SU-DHL-6 (cell line): ENCODE data around the gene WFIKKN1.

Source experiments
- H2AFZ ChIP-seq: fragments of 200-600 bp; sonication (generic); 2 replicates; pipeline ENCODE4 v1.6.1; 2014; ENCODE audit warnings: low read depth, mild to moderate bottlenecking, moderate library complexity, mixed read lengths, antibody characterized with exemption, low read length; ENCODE audit not compliant: severe bottlenecking
- H3F3A ChIP-seq: fragments of 200-600 bp; shearing (Covaris generic); 2 replicates; pipeline ENCODE4 v1.6.0; 2016; ENCODE audit warnings: antibody characterized with exemption, mild to moderate bottlenecking; ENCODE audit not compliant: insufficient read depth
- H3K27ac ChIP-seq: fragments of 200-600 bp; sonication (generic); 2 replicates; pipeline ENCODE4 v1.5.1; 2016; ENCODE audit warnings: low read depth, mild to moderate bottlenecking, low read length, moderate library complexity, mixed read lengths
- H3K27me3 ChIP-seq: fragments of 200-600 bp; sonication (generic), shearing (Covaris generic); 2 replicates; pipeline ENCODE4 v1.6.0; 2014; ENCODE audit warnings: mild to moderate bottlenecking, low read length
- H3K36me3 ChIP-seq: fragments of 200-600 bp; sonication (generic); 2 replicates; pipeline ENCODE4 v1.6.1; 2014; ENCODE audit warnings: mild to moderate bottlenecking, low read length, mixed read lengths
- H3K4me2 ChIP-seq: fragments of 300-600, 200-600 bp; shearing (Covaris generic), sonication (generic); 2 replicates; pipeline ENCODE4 v1.6.0; 2014; ENCODE audit warnings: low read length, low read depth, mild to moderate bottlenecking; ENCODE audit not compliant: poor library complexity, severe bottlenecking
- H3K4me3 ChIP-seq: fragments of 200-600 bp; sonication (generic); 2 replicates; pipeline ENCODE4 v1.5.1; 2014; ENCODE audit warnings: antibody characterized with exemption, low read length, mild to moderate bottlenecking, mixed read lengths; ENCODE audit not compliant: insufficient read depth, poor library complexity, severe bottlenecking
- H3K79me2 ChIP-seq: fragments of 200-600 bp; sonication (generic); 2 replicates; pipeline ENCODE4 v1.6.1; 2014; ENCODE audit warnings: mild to moderate bottlenecking, low read length, moderate library complexity; ENCODE audit not compliant: insufficient read depth
- H3K9ac ChIP-seq: fragments of 200-600 bp; sonication (generic); 2 replicates; pipeline ENCODE4 v1.7.0; 2014; ENCODE audit warnings: mild to moderate bottlenecking, low read length
- H3K9me2 ChIP-seq: fragments of 200-600 bp; sonication (generic); replicated peaks from 2 replicates; pipeline ENCODE4 v1.6.1; 2014; ENCODE audit warnings: low read length; ENCODE audit not compliant: insufficient read depth
- H3K9me3 ChIP-seq: fragments of 200-600 bp; sonication (generic); 2 replicates; pipeline ENCODE4 v1.6.1; 2014; ENCODE audit warnings: low read length, mixed read lengths; ENCODE audit not compliant: insufficient read depth
- H4K20me1 ChIP-seq: fragments of 200-600 bp; sonication (generic); 2 replicates; pipeline ENCODE4 v1.6.1; 2014; ENCODE audit warnings: low read depth, mild to moderate bottlenecking, antibody characterized with exemption, low read length, moderate library complexity, mixed read lengths
- CTCF ChIP-seq: fragments of 200-600 bp; sonication (generic); IDR thresholded peaks from one replicate; pipeline ENCODE4 v1.5.1; 2017; ENCODE audit warnings: antibody characterized with exemption, mild to moderate bottlenecking, low read length, moderate library complexity; ENCODE audit not compliant: insufficient read depth, poor library complexity, severe bottlenecking
- EZH2phosphoT487 ChIP-seq: fragments of 200-600 bp; sonication (generic), shearing (Covaris generic); conservative IDR thresholded peaks from 2 replicates; pipeline ENCODE4 v1.6.1; 2018; ENCODE audit warnings: mild to moderate bottlenecking, antibody characterized with exemption, low read length, moderate library complexity, mixed read lengths

The WFIKKN1 gene

GRCh38 chr16:590815-591200 is 40.0 kb upstream of the WFIKKN1 start:
- no peak overlapping the region for H2AFZ ChIP-seq
- no peaks in the 10 kb centered on the region for H3K36me3 ChIP-seq
- peak overlapping the region; percentile 66 for H3K4me3 ChIP-seq
- no peaks in the 10 kb centered on the region for H3K9me2 ChIP-seq
- no peak for TF ChIP-seq EZH2phosphoT487
- TF ChIP-seq CTCF: no peak
- H3K79me2 ChIP-seq: peaks cover 13% of the 10 kb centered on the region; the same call in 1 of the 2 replicates
- H3K9me3 ChIP-seq: no peaks in the 10 kb centered on the region
- no peak overlapping the region for H3K27ac ChIP-seq
- H3K9ac ChIP-seq: peak overlapping the region; percentile 71
- H4K20me1 ChIP-seq: no peaks in the 10 kb centered on the region
- H3K4me2 ChIP-seq: peak overlapping the region; percentile 59
- H3K27me3 ChIP-seq: no peaks in the 10 kb centered on the region
- H3F3A ChIP-seq: no peaks in the 10 kb centered on the region; the same call in 1 of the 2 replicates

- peak overlapping the region; percentile 71 for H3K9ac ChIP-seq
- H3K27ac ChIP-seq: no peak overlapping the region
- H3K36me3 ChIP-seq: no peaks in the 10 kb centered on the region
- TF ChIP-seq EZH2phosphoT487 (no peak), CTCF (no peak)
- H2AFZ ChIP-seq: no peak overlapping the region
- no peaks in the 10 kb centered on the region for H4K20me1 ChIP-seq
- no peak overlapping the region for H3K4me3 ChIP-seq
- H3K4me2 ChIP-seq: peak overlapping the region; percentile 59
- peaks cover 13% of the 10 kb centered on the region; the same call in 1 of the 2 replicates for H3K79me2 ChIP-seq
- no peaks in the 10 kb centered on the region for H3K9me2 ChIP-seq
- H3K9me3 ChIP-seq: no peaks in the 10 kb centered on the region
- H3F3A ChIP-seq: no peaks in the 10 kb centered on the region
- H3K27me3 ChIP-seq: no peaks in the 10 kb centered on the region
Measured at GRCh38 chr16:591231-591630, 39.6 kb upstream of the WFIKKN1 start.

DNA sequence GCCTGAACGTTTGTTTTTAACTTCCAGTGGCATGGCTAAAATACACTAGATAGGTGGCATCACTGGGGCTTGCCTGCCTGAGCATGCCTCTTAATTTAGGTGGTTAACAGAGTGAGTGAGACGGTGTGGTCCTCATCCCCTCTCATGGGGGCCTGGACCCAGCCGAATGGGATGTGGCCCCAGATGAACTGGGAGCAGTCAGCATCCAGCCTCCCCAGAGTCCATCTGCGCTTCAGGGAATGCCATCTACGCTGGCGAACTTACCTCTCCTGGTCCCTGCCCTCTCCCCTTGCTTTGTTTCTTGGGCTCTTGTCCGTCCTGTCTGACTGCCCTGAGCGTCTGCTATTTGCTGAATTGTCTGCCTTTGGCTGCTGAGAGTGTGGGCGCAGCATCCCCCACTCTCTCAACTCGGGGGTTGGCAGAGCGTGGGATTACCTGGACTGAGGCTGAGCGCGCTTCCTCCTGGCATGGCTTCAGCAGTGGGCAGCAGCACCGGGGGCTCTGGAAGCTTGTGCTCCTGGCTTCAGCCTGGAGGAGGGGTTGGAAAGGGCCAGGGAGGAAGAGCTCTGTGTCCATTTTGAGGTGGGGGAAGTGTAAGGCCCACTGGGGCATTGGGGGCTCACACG is 38.8 kb upstream of the WFIKKN1 start:
- H3K79me2 ChIP-seq: peaks cover 13% of the 10 kb centered on the region; the same call in 1 of the 2 replicates
- TF ChIP-seq EZH2phosphoT487 (no peak), CTCF (no peak)
- no peaks in the 10 kb centered on the region for H3K27me3 ChIP-seq
- no peak overlapping the region for H3K9ac ChIP-seq
- H3K9me2 ChIP-seq: no peaks in the 10 kb centered on the region
- no peak overlapping the region for H2AFZ ChIP-seq
- H3K4me2 ChIP-seq: no peak overlapping the region
- H3K27ac ChIP-seq: no peak overlapping the region
- no peaks in the 10 kb centered on the region for H3F3A ChIP-seq
- H3K4me3 ChIP-seq: no peak overlapping the region
- H3K9me3 ChIP-seq: no peaks in the 10 kb centered on the region
- no peaks in the 10 kb centered on the region for H4K20me1 ChIP-seq
- no peaks in the 10 kb centered on the region for H3K36me3 ChIP-seq
